Kidney (tissue), 14 donors: ENCODE measurements around the gene TRNAU1AP. TPM values are rescaled to one million over a fixed set of nuclear protein-coding genes. Genes with fewer than 3 reads are reported as not detected.

Source experiments
- DNase-seq, 5 donors: peaks; one replicate each; pipeline ENCODE4 v3.0.0-alpha.2; 2013 to 2020
- FAIRE-seq: peaks from 2 replicates; lab custom pipeline; 2012; peaks lifted over from hg19 to GRCh38; lab: Jason Lieb, UNC
- H3K27ac ChIP-seq, 2 donors: one replicate each; pipeline ENCODE4 v1.7.0; 2013; ENCODE audit warnings: low read depth in 2 of 2, low read length in 2 of 2, inconsistent platforms in 1 of 2
- H3K27me3 ChIP-seq: one replicate; pipeline ENCODE4 v1.7.1; 2013; ENCODE audit warnings: low read length, inconsistent platforms; ENCODE audit not compliant: control insufficient read depth, insufficient read depth
- H3K36me3 ChIP-seq, 3 donors: one replicate each; pipeline versions ENCODE4 v1.7.0 to v1.7.1; 2013; ENCODE audit warnings: low read length in 3 of 3, control low read depth in 1 of 3, inconsistent platforms in 1 of 3; ENCODE audit not compliant: insufficient read depth in 3 of 3, control insufficient read depth in 2 of 3
- H3K4me1 ChIP-seq, 3 donors: one replicate each; pipeline versions ENCODE4 v1.7.0 to v1.7.1; 2013; ENCODE audit warnings: low read length in 3 of 3, inconsistent platforms in 1 of 3, low read depth in 1 of 3; ENCODE audit not compliant: control insufficient read depth in 2 of 3, insufficient read depth in 2 of 3
- H3K4me3 ChIP-seq, 3 donors: one replicate each; pipeline versions ENCODE4 v1.7.0 to v1.8.1; 2013; ENCODE audit warnings: low read length in 3 of 3, control low read depth in 1 of 3, inconsistent platforms in 1 of 3
- H3K9ac ChIP-seq, 3 donors: one replicate each; pipeline versions ENCODE4 v1.7.0 to v1.7.1; 2013; ENCODE audit warnings: low read length in 3 of 3, control low read depth in 1 of 3, inconsistent platforms in 1 of 3
- H3K9me3 ChIP-seq, 3 donors: one replicate each; pipeline versions ENCODE4 v1.7.0 to v1.7.1; 2013; ENCODE audit warnings: low read length in 3 of 3, control low read depth in 1 of 3, inconsistent platforms in 1 of 3; ENCODE audit not compliant: control insufficient read depth in 2 of 3, insufficient read depth in 1 of 3
- CTCF ChIP-seq: IDR thresholded peaks from 3 replicates; pipeline ENCODE4 v1.5.1; 2012; ENCODE audit warnings: mild to moderate bottlenecking, moderate library complexity, borderline replicate concordance; ENCODE audit not compliant: insufficient read depth; ENCODE audit errors: extremely low read depth
- intact Hi-C: fragments of 100-400 bp; cut with DNase I; formaldehyde crosslinking; loops from one replicate; pipeline ENCODE4 v1.11.1; 2022
- polyA plus RNA-seq: library from polyadenylated mRNA; stranded (reverse); fragments of 350-450 nt; fragmentation: Illumina TruSeq; extraction: RNeasy Lipid Tissue Mini Kit (QIAGEN cat#74804); gene quantifications from one replicate; pipeline ENCODE4 v1.2.3, GENCODE V29; 2014; ENCODE audit warnings: low read depth, low replicate concordance; ENCODE audit not compliant: insufficient read depth
- total RNA-seq: library from RNA; stranded (reverse); fragmentation: NEBNext Ultra II Directional; extraction: Animal tissue kit (Norgen Biotek cat#: 25700); gene quantifications from one replicate; pipeline ENCODE4 v1.2.1, GENCODE V29; 2021
- donor health status: control.
- donor health status: control.
- donor health status: control.
- donor health status: control.
- donor health status: control.
- donor health status: DM: yes; HTN: yes; CAD: no.
- donor health status: Normal renal cell carcinoma (clear cell type).

TRNAU1AP gene
- total and polyA plus RNA-seq, 2 donors from 2014 or later, result 27.7 to 30.2 TPM

GRCh38 chr1:28551381-28551780, 1.5 kb upstream of the TRNAU1AP start:
- Histone ChIP-seq H3K9me3 (no peaks in the 10 kb centered on the region), H3K27ac (no peak overlapping the region), H3K36me3 (no peaks in the 10 kb centered on the region), H3K4me1 (no peaks in the 10 kb centered on the region), H3K27me3 (no peaks in the 10 kb centered on the region), H3K9ac (no peak overlapping the region), H3K4me3 (no peak overlapping the region)
- no peak for FAIRE-seq
- TF ChIP-seq CTCF, result no peak
- intact Hi-C loops, result no loop called here
- DNase-seq, result no peak

GRCh38 chr1:28560886-28561285, 8.0 kb downstream of the TRNAU1AP start:
- DNase-seq, result no peak
- no peak for TF ChIP-seq CTCF
- no peak overlapping the region for H3K9ac ChIP-seq
- no peak for FAIRE-seq
- no peaks in the 10 kb centered on the region for H3K4me1 ChIP-seq
- intact Hi-C loops, result no loop called here
- no peaks in the 10 kb centered on the region for H3K27me3 ChIP-seq
- no peaks in the 10 kb centered on the region for H3K9me3 ChIP-seq
- no peak overlapping the region for H3K27ac ChIP-seq
- H3K4me3 ChIP-seq, result no peak overlapping the region
- peaks cover 0 to 21% (median 14%) of the 10 kb centered on the region in 3 donors for H3K36me3 ChIP-seq

- Histone ChIP-seq H3K9ac (no peak overlapping the region), H3K36me3 (peaks cover 0 to 30% (median 24%) of the 10 kb centered on the region in 3 donors), H3K4me1 (no peaks in the 10 kb centered on the region), H3K9me3 (no peaks in the 10 kb centered on the region), H3K27ac (no peak overlapping the region), H3K4me3 (no peak overlapping the region), H3K27me3 (no peaks in the 10 kb centered on the region)
- intact Hi-C loops, result no loop called here
- FAIRE-seq, result no peak
- no peak for TF ChIP-seq CTCF
- DNase-seq, result no peak
These were observed 11.4 kb downstream of the TRNAU1AP start for GRCh38 chr1:28564310-28564709.

- Histone ChIP-seq H3K9ac (no peak overlapping the region), H3K36me3 (peaks cover 0 to 26% (median 24%) of the 10 kb centered on the region in 3 donors), H3K4me1 (no peaks in the 10 kb centered on the region), H3K27ac (no peak overlapping the region), H3K27me3 (no peaks in the 10 kb centered on the region), H3K4me3 (no peak overlapping the region), H3K9me3 (no peaks in the 10 kb centered on the region)
- no peak for TF ChIP-seq CTCF
- DNase-seq (no peak), FAIRE-seq (no peak)
- intact Hi-C loops, result no loop called here
These were observed 12.2 kb downstream of the TRNAU1AP start for GRCh38 chr1:28565040-28565439.
